Measurements from ENCODE around the gene CEP43. TPM values are rescaled to one million over a fixed set of nuclear protein-coding genes. Genes with fewer than 3 reads are reported as not detected.
A peak's percentile ranks its signal among the peaks of the same experiment; 100 is the strongest.

The CEP43 gene
- total RNA-seq, 1 donor from 2014 or later = 16.0 TPM

DNA sequence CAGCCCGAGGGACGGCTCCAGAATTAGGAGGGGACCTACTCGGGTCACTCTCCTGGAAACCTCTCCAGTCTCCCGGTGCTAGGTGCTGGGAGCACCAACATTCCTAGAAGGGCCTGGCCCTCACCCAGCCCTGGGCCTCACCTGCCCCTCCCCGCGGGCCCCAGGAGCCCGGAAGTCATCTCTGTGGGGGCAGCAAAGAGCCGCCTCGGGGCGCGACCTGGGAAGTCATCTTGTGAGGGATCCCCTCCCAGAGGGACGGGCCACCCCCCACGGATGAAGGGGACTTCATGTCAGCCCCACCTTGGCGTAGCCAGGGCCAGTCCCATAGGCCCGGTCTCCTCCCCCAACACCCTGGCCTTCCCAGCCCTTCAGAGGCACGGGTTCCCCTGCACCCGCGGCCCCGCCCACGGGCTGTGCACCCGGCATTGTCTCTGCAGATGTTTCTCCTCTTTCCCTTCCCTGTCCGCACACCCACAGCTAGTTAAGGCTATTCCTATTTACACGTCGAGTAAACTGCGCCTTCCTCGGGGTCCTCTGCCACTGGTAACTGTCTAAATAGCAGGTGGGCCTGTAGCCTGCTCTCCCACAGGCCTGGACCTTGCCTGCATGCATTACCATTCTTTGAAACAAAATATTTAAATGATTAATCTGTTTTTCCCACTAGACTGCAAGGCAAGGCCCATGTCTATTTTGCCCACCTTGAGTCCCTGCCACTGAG lies 42.0 kb upstream of the CEP43 start:
- no peak overlapping the region for H3K27ac ChIP-seq (ENCODE audit: low read depth, low read length)
- no peaks in the 10 kb centered on the region for H3K9me3 ChIP-seq (ENCODE audit: insufficient read depth, low read depth, low read length)
- peaks cover under 1% of the 10 kb centered on the region for H3K9me3 Mint-ChIP-seq (ENCODE audit: unreplicated experiment)
- no peak overlapping the region for H3K27ac Mint-ChIP-seq (ENCODE audit: unreplicated experiment)
- H3K27me3 Mint-ChIP-seq (ENCODE audit: low read depth, unreplicated experiment) = no peaks in the 10 kb centered on the region
- H3K4me1 ChIP-seq (ENCODE audit: insufficient read depth, low read length) = peaks cover 14% of the 10 kb centered on the region
- peak overlapping the region; percentile 98 for H2AFZ ChIP-seq (ENCODE audit: low read depth, low read length)
- peaks cover 16% of the 10 kb centered on the region for H3K4me1 Mint-ChIP-seq (ENCODE audit: low read depth, unreplicated experiment)
- no peaks in the 10 kb centered on the region for H3K36me3 Mint-ChIP-seq (ENCODE audit: low read depth, unreplicated experiment)
- TF ChIP-seq, protein P1, sequence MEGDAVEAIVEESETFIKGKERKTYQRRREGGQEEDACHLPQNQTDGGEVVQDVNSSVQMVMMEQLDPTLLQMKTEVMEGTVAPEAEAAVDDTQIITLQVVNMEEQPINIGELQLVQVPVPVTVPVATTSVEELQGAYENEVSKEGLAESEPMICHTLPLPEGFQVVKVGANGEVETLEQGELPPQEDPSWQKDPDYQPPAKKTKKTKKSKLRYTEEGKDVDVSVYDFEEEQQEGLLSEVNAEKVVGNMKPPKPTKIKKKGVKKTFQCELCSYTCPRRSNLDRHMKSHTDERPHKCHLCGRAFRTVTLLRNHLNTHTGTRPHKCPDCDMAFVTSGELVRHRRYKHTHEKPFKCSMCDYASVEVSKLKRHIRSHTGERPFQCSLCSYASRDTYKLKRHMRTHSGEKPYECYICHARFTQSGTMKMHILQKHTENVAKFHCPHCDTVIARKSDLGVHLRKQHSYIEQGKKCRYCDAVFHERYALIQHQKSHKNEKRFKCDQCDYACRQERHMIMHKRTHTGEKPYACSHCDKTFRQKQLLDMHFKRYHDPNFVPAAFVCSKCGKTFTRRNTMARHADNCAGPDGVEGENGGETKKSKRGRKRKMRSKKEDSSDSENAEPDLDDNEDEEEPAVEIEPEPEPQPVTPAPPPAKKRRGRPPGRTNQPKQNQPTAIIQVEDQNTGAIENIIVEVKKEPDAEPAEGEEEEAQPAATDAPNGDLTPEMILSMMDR (IDR thresholded peaks at IDR 0.05; ENCODE audit: insufficient read depth, low read depth, low read length) = no peak
- no peak for TF ChIP-seq EZH2 (IDR thresholded peaks at IDR 0.05; ENCODE audit: insufficient read depth, low read length)
- FAIRE-seq (no peak), DNase-seq (ENCODE audit: low read depth) (no peak)
- no peaks in the 10 kb centered on the region for H4K20me1 ChIP-seq (ENCODE audit: insufficient read depth, low read length)
- no peaks in the 10 kb centered on the region for H3K27me3 ChIP-seq (ENCODE audit: insufficient read depth, low read length)
- H3K4me2 ChIP-seq (ENCODE audit: low read length) = peak overlapping the region; percentile 98
- H3K4me3 ChIP-seq (ENCODE audit: insufficient read depth, low read depth, low read length) = peak overlapping the region; percentile 78
- no peaks in the 10 kb centered on the region for H3K36me3 ChIP-seq (ENCODE audit: insufficient read depth, low read length)
- H3K9ac ChIP-seq (ENCODE audit: low read length) = peak overlapping the region; percentile 80
- peak overlapping the region; percentile 82 for H3K4me3 Mint-ChIP-seq (ENCODE audit: unreplicated experiment)
- H3K79me2 ChIP-seq (ENCODE audit: insufficient read depth, low read length) = no peaks in the 10 kb centered on the region

DNA sequence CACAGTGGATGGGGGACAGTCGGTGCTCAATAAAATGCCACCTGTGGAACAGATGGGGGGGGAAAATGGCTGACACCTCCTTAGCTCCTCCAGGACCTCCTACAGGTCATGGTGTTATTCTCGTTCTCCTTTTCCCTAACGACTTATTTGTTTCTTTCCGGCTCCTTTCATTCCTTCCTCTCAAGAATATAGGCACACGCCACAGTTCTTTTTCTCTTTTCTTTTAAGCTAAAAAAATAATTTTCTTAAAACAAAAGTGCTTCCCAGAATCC lies 41.5 kb upstream of the CEP43 start:
- Histone ChIP-seq H3K9ac (ENCODE audit: low read length) (no peak overlapping the region), H3K4me3 (ENCODE audit: insufficient read depth, low read depth, low read length) (no peak overlapping the region), H4K20me1 (ENCODE audit: insufficient read depth, low read length) (no peaks in the 10 kb centered on the region), H3K27ac (ENCODE audit: low read depth, low read length) (no peak overlapping the region), H3K4me1 (ENCODE audit: insufficient read depth, low read length) (peaks cover 14% of the 10 kb centered on the region), H3K9me3 (ENCODE audit: insufficient read depth, low read depth, low read length) (no peaks in the 10 kb centered on the region), H3K4me2 (ENCODE audit: low read length) (no peak overlapping the region), H2AFZ (ENCODE audit: low read depth, low read length) (no peak overlapping the region), H3K36me3 (ENCODE audit: insufficient read depth, low read length) (no peaks in the 10 kb centered on the region), H3K79me2 (ENCODE audit: insufficient read depth, low read length) (no peaks in the 10 kb centered on the region), H3K27me3 (ENCODE audit: insufficient read depth, low read length) (no peaks in the 10 kb centered on the region)
- Mint-ChIP-seq H3K27ac (ENCODE audit: unreplicated experiment) (no peak overlapping the region), H3K36me3 (ENCODE audit: low read depth, unreplicated experiment) (no peaks in the 10 kb centered on the region), H3K27me3 (ENCODE audit: low read depth, unreplicated experiment) (no peaks in the 10 kb centered on the region), H3K9me3 (ENCODE audit: unreplicated experiment) (peaks cover 5% of the 10 kb centered on the region), H3K4me3 (ENCODE audit: unreplicated experiment) (peak overlapping the region; percentile 82), H3K4me1 (ENCODE audit: low read depth, unreplicated experiment) (peaks cover 16% of the 10 kb centered on the region)
- DNase-seq (ENCODE audit: low read depth) = no peak
- TF ChIP-seq, protein P1 (IDR thresholded peaks at IDR 0.05; ENCODE audit: insufficient read depth, low read depth, low read length) = no peak
- no peak for TF ChIP-seq EZH2 (IDR thresholded peaks at IDR 0.05; ENCODE audit: insufficient read depth, low read length)
- FAIRE-seq = no peak
